Measurements from ENCODE around the gene OR51E1.

Gene OR51E1, protein sequence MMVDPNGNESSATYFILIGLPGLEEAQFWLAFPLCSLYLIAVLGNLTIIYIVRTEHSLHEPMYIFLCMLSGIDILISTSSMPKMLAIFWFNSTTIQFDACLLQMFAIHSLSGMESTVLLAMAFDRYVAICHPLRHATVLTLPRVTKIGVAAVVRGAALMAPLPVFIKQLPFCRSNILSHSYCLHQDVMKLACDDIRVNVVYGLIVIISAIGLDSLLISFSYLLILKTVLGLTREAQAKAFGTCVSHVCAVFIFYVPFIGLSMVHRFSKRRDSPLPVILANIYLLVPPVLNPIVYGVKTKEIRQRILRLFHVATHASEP

DNA sequence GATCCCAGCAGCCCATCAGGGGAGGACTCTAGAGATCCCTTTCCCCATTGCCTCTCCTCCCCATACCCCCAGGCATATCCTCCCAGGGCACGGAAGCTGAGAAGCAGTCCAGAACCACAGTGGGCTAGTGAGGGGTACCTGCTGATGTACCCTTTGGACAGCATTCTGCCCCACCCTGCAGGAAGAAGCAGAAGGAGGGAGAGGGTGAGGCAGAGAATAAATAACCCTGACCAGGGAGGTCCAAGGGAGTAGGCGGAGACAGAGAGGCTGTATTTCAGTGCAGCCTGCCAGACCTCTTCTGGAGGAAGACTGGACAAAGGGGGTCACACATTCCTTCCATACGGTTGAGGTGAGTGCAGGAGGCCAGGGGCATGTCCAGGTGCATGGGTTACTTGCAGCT lies at the start of gene OR51E1:
Gene OR51E1 (plus strand): TSS at position 301 of the 400 bp plus-strand sequence. CDS start 8,545 bp downstream, outside the sequence.
- no peak for DNase-seq
- intact Hi-C loops (cut with DNase I), result loop anchor here (10.0 kb wide), 1 partner anchor 741 kb away; the partner anchor contains the start of gene OR51M1

DNA sequence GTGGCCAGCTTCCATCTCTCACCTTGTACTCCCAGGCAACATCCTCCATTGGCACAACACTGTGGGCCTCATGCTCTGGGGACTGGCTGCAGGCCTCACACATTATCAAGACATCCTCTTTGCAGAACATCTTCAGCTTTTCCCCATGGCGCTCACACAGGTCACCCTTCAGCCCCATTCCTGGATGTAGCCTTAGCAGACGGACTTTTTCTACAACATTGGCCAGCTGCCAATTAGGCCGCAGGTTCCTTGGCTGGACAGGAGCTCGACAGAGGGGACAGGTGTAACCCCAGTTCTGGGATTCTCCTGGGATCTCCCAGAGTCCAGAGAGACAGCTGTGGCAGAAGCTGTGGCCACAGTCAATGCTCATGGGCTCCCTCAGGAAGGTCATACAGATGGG lies 38.7 kb upstream of the OR51E1 start:
- intact Hi-C loops (cut with DNase I), result no loop called here
- peak in 1 of 10 donors; percentile 74 for DNase-seq

DNA sequence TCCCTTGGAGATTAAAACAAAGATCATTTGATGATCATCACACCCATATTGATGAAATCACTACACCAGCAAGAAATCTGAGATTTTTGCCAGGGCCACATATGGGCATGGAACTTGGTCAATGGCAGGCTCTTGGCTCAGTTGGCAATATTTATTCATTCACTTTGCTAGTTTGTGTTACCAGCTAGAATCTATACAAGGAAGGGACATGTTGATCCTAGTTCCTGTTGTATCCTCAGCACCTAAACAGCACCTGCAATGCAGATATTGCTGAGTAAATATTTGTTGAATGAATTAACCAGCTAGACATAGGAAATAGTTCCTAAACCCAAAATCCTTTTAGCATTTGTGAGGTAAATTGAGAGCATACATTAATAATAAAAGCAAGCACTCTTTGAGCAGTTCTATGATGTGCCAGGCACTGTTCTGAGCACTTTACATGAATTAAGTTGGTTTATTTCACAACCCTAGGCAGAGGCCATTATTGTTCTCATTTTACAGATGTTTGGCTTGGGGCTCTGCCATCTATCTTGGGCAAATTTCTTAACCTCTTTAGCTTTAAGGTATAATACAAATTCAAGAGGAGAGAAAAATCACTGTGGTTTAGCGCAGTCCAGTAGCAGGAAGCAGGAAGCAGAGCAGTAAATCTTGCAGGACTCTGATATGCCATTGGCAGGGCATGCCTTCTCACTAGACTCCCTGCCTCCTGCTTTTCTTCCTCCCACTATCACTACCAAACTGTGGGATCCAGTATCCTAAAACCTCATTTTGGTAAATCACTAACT lies 37.4 kb upstream of the OR51E1 start:
- DNase-seq, result no peak
- intact Hi-C loops (cut with DNase I), result no loop called here

DNA sequence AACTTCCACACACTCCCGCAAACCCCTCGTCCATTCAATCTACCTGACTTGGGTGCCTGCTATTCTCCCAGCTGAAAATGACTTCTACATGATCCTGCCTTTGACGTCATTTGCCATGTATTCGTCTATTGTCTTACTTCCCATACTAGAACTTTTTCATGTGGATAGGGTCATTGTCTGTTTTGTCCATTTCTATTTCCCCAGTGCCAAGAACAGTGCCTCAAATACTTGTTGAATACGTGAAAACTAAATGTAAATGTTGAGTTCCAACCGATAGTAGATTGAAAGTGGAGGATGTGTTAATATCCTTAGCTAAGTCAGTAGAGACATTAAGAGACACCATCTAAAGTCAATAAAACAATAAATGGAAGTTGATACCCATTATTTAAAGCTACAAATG lies 36.7 kb upstream of the OR51E1 start:
- DNase-seq, result no peak
- intact Hi-C loops (cut with DNase I), result no loop called here

DNA sequence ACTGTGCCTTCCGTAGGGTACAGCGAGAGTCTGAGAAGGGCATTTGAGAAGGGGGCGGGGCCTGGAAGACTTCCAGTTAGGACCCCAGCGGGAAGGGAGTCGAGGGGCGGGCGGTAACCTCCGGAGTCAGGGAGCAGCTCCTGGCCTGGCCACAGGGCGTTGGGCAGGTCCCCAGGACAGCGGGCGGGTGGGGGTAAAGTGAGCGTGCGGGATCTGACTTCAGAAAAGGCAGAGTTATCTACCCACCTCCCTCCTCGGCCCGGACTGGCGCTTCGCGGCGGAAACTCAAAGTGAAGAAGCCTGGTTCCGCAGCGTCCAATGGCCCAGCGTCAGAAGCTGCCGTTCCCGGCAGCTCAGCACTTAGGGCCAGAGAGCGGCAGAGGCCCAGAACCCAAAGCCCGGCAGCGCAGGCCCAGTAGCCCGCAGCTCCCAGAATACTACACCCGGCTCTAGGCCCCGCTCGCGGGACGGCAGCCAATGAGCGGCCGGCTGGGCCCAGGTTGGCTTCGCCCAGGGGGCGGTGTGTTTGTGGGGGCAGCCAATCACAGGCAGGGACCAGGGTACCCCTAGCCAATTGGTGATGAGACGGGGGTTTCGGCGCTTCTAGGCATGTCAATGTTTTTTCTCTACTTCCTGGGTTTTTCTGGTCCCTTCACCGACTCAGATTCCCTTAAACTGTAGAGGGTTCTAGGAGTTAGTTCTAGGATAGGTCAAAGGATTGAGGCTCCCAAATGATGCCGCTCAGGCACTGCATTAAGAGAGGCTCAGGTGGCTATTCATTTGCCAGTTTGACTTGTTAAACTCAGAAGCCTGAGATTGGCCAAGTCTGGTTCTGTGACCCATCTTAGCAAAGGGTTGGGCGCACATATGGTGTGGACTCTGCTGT lies 35.8 kb upstream of the OR51E1 start, which contains the start of gene TRIM68:
Gene TRIM68 (minus strand): TSS at position 451 of the 886 bp plus-strand sequence. CDS start 2,727 bp downstream, outside the sequence.
- intact Hi-C loops (cut with DNase I), result loop anchor here (2.0 kb wide), 1 partner anchor 29 kb away; the partner anchor contains the start of gene OR51D1
- DNase-seq, result peak; percentile 94 to 100 (median 98)

DNA sequence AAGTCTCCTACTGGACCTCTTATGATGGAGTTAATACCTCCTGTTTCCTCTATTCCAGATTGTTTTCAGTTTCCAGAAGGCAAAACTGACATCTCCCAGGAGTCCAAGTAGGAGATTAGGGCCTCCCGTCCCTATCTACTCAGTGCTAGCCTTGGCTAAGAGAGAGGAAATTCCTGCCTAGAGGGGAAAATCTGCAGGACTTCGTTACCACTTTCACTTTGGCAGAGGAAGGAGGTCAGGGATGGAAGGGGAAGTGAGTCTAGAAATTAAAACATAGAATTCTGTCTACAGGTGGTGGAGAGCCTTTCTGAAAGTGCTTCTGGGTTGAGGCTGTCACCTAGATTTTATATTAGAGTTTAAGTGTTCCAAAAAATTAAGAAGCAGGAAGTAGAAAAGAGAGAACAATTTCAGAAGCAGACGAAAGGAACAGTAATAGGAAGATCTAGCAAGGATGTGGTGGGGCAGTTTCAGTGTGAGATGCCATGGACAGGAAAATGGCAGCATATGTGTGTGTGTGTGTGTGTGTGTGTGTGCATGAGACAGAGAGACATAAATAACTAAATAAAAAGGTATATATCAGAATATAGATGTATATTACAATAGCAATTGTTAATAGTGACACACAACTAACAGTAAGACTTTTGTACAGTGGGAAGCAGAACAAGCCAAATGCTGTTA lies 33.4 kb upstream of the OR51E1 start:
- intact Hi-C loops (cut with DNase I), result no loop called here
- no peak for DNase-seq

DNA sequence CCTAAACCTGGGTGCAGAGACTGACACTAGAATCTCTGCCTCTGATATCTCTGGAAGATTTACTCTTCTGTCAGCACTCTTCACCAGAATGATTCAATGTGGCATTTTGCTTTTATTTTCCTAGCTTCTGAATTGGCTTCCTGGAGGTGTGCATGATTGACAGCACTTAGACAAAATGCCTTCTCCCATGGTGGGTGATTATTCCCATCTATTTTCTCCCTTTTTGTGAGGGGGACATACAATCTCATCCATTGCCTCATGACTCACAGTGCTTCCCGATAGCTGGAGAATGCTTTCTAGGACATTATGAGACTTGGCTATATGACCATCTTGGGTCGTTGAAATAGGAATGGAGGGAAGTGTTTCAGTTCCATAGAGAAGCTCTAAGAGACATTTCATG lies 31.8 kb upstream of the OR51E1 start:
- no peak for DNase-seq
- intact Hi-C loops (cut with DNase I), result no loop called here

DNA sequence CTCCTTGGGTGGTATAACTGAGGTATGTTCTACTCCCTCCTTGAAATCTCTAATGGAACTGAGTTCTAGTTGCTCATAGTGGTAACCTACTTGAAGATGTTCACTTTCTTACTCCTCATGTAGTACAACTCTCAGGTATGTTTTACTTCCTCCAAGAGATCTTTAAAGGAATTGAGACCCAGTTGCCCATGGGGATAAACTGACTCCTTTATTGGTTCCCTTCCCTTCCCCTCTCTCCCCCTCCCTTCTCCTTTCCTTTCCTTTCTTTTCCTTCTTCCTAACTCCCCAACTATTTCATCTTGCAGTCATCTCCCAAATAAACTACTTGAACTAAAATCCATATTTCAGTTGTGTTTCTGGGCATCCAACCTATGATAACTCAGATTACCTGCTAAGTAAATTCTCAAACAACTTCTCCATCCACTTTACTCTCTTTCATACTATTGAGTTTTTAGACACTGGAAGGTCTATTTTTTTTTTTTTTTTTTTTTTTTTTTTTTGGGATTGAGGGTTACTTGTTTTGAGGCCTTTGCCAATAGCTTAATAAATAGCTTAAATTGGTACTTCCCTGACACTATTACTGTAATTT lies 27.8 kb upstream of the OR51E1 start:
- no peak for DNase-seq
- intact Hi-C loops (cut with DNase I), result no loop called here

DNA sequence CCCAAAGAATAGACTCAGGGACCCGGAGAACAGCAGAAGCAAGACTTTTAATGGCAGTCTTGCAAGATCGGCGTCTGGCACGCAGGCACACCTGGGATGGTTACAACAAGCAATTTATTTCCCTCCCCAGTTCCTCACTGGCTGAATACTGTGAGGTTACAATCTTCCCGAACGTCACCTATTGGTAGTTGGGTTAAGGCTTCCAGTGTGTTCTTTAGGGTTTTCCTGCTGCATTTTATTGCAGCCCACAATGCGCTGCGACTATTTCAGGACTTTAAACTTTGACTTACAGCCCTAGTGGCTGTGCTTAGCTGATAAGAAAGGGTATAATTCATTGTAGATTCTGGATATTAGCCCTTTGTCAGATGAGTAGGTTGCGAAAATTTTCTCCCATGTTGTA lies 24.3 kb upstream of the OR51E1 start:
- intact Hi-C loops (cut with DNase I), result no loop called here

DNA sequence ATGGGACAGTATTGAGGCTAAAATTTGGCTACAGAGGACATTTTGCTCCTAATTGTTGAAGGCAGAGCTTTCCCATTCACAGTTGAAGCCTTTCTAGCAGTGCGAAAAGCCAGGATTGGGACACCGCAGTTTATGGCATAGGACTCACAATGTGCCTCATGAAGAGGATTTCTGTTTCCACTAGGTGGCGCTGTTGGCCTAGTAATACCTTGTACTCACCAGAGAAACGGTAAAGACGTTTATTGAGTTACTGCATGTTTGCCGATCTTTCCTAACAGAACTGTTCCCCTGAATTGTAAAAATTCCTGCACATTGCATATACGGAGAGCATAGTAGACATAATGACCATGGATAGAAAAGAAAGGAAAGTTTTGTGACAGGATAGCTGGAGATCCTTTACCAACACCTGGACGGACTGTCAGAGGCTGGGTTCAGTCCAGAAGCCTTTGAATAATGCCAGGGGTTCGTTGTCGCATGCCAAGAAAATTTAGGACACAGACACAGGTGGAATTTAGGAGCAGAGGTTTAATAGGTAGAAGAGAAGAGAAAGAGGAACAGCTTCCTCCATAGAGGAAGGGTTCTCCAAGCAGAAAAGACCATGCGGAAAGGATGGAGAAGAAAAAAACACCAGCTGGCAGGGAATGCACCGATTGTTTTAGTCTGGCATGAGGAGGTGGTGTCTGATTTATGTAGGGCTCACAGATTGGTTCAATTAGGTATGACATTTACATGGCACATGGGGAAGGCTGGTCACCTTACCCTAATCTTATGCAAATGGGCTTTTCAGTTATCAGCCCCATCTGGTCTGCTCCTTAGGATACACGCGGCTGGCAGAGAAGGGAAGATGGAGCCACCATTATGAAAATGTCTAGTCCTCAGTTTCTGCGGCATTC lies 17.3 kb upstream of the OR51E1 start:
- intact Hi-C loops (cut with DNase I), result no loop called here

More for the DNA sequence above, 24.3 kb upstream of the OR51E1 start:
- DNase-seq, result no peak

DNA sequence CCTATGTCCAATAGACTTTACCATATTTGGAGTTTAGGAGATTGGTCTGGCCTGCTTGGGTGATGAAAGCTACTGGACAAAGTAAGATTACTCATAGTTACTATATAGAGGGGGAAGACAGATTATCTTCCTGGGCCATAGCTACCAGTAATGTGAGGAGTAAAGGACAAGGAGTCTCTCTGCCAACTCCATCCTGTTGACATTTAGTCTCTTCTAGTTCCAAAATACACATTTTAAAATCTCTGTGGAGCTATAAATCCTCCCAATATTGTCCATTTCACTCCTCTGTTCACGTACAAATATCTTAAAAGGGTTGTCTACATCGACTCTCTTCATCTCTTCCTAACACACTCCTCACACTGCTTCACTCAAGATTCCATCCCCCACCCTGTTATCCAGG lies 7.6 kb upstream of the OR51E1 start:
- intact Hi-C loops (cut with DNase I), result loop anchor here (2.0 to 10.0 kb wide), 3 partner anchors 27 to 1169 kb away; partner anchors contain the start of genes OR52N2 and TRIM68
- DNase-seq, result no peak

More for the DNA sequence above, 17.3 kb upstream of the OR51E1 start:
- peak in 4 of 10 donors; percentile 33 to 44 (median 40) for DNase-seq

DNA sequence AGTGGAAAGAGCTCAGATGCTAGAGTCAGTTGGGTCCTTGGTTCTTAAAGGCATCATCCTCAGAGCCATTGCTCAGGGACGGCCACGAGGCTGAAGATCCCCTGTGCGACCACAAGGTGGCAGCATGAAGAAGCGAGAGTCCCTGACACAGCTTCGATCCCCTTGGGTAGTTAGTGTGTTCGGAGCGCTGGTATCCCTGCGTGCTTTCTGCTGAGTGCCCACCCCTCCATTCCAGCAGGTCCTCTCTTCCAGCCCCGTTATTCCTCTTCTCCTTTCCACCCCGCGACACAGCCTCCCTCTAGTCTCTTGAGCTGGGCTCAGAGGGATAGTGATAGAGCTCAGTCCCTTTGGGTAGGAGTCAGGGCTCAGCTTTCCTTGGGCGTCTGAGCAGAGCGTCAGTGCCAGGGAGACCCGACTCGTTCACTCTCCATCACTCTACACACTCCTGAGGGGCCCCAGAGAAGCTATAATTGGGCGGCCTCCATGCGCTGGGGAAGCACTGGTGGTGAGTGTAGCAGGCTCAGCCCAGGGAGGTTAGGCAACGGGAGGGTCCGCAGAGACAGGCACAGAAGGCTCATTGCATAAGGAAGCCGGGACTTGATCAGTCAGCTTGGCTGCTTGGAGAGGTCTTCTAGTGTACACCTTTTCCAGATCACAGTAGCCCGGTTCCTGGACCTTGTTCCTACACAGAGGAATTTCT lies 6.7 kb upstream of the OR51E1 start, which contains the start of gene OR51D1:
Gene OR51D1 (plus strand): TSS at position 516 of the 700 bp plus-strand sequence. CDS start 2,314 bp downstream, outside the sequence.
- intact Hi-C loops (cut with DNase I), result loop anchor here (2.0 to 10.0 kb wide), 3 partner anchors 28 to 1168 kb away; partner anchors contain the start of genes OR52N2 and TRIM68
- peak; percentile 45 to 95 (median 74) for DNase-seq

DNA sequence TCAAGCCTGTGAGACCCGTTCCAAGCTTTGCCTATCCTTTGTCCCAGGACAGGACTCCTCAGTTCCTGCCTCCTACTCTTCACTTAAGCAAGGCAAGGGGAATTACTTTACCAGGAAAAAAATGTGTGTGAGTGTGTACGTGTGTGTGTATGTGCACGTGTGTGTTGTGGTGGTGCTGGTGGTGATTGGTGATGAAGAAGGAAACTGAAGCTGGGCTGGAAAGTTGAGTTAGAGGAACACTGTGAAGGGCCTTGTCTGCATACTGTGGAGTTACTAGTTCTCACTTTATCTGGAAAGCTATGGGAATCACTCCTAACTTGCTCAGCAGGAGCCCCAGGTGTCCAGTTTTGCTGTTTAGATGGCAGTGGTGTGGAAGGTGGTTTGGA lies 6.1 kb upstream of the OR51E1 start:
- intact Hi-C loops (cut with DNase I), result loop anchor here (2.0 to 10.0 kb wide), 3 partner anchors 29 to 1167 kb away; partner anchors contain the start of genes OR52N2 and TRIM68
- DNase-seq, result no peak

DNA sequence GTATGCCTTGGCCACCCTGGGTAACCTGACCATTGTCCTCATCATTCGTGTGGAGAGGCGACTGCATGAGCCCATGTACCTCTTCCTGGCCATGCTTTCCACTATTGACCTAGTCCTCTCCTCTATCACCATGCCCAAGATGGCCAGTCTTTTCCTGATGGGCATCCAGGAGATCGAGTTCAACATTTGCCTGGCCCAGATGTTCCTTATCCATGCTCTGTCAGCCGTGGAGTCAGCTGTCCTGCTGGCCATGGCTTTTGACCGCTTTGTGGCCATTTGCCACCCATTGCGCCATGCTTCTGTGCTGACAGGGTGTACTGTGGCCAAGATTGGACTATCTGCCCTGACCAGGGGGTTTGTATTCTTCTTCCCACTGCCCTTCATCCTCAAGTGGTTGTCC lies 3.9 kb upstream of the OR51E1 start:
- intact Hi-C loops (cut with DNase I), result loop anchor here (5.0 to 10.0 kb wide), 3 partner anchors 362 to 1165 kb away; partner anchors contain the start of genes OR51M1 and OR52N2
- DNase-seq, result no peak

DNA sequence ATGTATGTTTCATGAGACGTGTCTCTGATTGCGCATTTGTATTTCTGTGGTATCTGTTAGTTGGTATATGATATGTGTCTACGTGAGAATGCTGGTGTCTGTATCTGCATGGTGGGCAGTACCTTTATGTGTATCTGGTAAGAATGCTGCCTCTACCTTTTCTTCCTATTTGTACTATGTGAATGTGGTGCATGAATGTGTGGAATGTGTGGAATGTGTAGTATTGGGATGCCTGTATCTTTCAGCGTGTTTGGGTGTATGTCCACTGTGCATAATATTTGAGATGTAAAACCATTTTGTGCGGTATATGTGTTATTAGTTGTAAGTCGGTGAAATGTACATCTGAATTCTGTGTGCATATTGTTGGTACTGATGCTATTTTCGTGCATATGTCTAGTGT lies 2.3 kb upstream of the OR51E1 start:
- intact Hi-C loops (cut with DNase I), result loop anchor here (10.0 kb wide), 1 partner anchor 743 kb away; the partner anchor contains the start of gene OR51M1
- DNase-seq, result no peak

DNA sequence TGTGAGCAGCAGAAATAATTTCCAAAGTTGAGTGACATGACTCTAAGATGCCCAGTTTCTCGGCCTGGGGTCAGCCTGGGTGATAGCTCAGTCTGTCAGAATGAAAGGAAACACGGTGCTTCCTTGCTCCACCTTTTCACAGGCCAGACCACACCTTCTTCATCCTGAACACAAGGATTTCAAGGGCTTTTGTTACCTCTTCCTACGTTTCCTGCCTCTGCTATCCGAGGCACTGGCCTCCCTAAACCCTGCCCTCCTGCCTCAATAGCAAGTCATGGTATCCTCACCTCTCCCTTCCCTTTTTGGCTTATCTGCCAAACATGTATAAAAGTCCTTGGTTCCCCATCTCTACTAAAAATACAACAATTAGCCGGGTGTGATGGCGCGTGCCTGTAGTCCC lies 1.7 kb upstream of the OR51E1 start:
- intact Hi-C loops (cut with DNase I), result loop anchor here (10.0 kb wide), 1 partner anchor 743 kb away; the partner anchor contains the start of gene OR51M1

DNA sequence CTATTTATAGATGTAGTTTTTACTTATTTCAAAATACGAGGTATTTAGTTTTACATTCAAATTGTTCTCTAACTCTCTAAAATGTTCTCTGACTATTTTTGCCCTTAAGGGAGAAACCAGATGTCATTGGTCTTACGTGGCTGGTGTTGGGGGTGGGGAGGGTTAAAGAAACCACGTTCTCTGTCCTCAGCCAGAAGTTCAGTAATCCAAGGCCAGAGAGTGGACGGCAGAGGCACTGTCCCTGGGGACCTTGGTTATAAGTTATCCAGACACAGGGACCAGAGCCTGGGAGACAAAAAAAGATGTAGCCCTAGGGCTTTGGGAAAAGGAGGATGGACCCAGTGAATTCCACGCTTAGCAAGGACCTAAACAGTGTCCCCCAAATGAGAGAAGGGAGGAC lies 706 bp upstream of the OR51E1 start:
- no peak for DNase-seq
- intact Hi-C loops (cut with DNase I), result loop anchor here (10.0 kb wide), 1 partner anchor 742 kb away; the partner anchor contains the start of gene OR51M1

More for the DNA sequence above, 1.7 kb upstream of the OR51E1 start:
- DNase-seq, result no peak

Measured in posterior cingulate gyrus (tissue), 11 donors.